ENCODE measurements around the gene POMT1.
"Not testable (repeated sequence)": the region's sequence is repeated elsewhere in the genome, so short reads cannot be mapped to it uniquely, and the experiment has no call there.

Gene POMT1

GRCh38 chr9:131502781-131503625, at the start of gene POMT1:
Gene POMT1, plus strand, starts transcription at chr9:131502918. Its CDS starts 1,301 bp downstream, at chr9:131504219.
- peak; percentile 87 to 89 for DNase-seq

- no peak for DNase-seq
These were observed 48.7 kb upstream of the POMT1 start for GRCh38 chr9:131454028-131454427.

GRCh38 chr9:131455655-131456054, 47.1 kb upstream of the POMT1 start:
- DNase-seq, result not testable (repeated sequence)

GRCh38 chr9:131457746-131458145, 45.0 kb upstream of the POMT1 start:
- DNase-seq, result no peak

- DNase-seq, result no peak
These were observed 43.7 kb upstream of the POMT1 start for GRCh38 chr9:131459056-131459455.

GRCh38 chr9:131461166-131461565, 41.6 kb upstream of the POMT1 start:
- DNase-seq, result no peak

- no peak for DNase-seq
These were observed 38.2 kb upstream of the POMT1 start for GRCh38 chr9:131464354-131465000.

GRCh38 chr9:131465401-131465800, 37.3 kb upstream of the POMT1 start:
- DNase-seq, result no peak

- no peak for DNase-seq
These were observed 35.3 kb upstream of the POMT1 start for GRCh38 chr9:131467214-131467935.

GRCh38 chr9:131468031-131468430, 34.7 kb upstream of the POMT1 start:
- no peak for DNase-seq

- no peak for DNase-seq
These were observed 33.4 kb upstream of the POMT1 start for GRCh38 chr9:131469356-131469755.

GRCh38 chr9:131469951-131470350, 32.8 kb upstream of the POMT1 start:
- DNase-seq, result no peak

- DNase-seq, result no peak
These were observed 32.1 kb upstream of the POMT1 start for GRCh38 chr9:131470581-131470991.

GRCh38 chr9:131472085-131472484, 30.6 kb upstream of the POMT1 start:
- DNase-seq, result not testable (repeated sequence)

- no peak for DNase-seq
These were observed 29.4 kb upstream of the POMT1 start for GRCh38 chr9:131473198-131473885.

GRCh38 chr9:131473891-131474290, 28.8 kb upstream of the POMT1 start:
- no peak for DNase-seq

- DNase-seq, result no peak
These were observed 28.0 kb upstream of the POMT1 start for GRCh38 chr9:131474711-131475110.

GRCh38 chr9:131475111-131475955, 27.4 kb upstream of the POMT1 start:
- no peak for DNase-seq

- no peak for DNase-seq
These were observed 26.6 kb upstream of the POMT1 start for GRCh38 chr9:131475956-131476776.

GRCh38 chr9:131476777-131477345, 25.9 kb upstream of the POMT1 start:
- no peak for DNase-seq

GRCh38 chr9:131477367-131477766, 25.4 kb upstream of the POMT1 start:
- DNase-seq, result no peak
